GM12892 (cell line): ENCODE data around the gene DPYSL3.

Experiments
- POLR2A ChIP-seq: IDR thresholded peaks from 2 replicates; pipeline ENCODE4 v1.6.1; 2011; ENCODE audit warnings: low read depth, low read length, control low read depth
- POLR2AphosphoS5 ChIP-seq: IDR thresholded peaks from 2 replicates; pipeline ENCODE4 v1.6.1; 2011; ENCODE audit warnings: low read depth, low read length, control low read depth
- TAF1 ChIP-seq: IDR thresholded peaks from 2 replicates; pipeline ENCODE4 v1.6.1; 2011; ENCODE audit warnings: low read depth, mild to moderate bottlenecking, control low read depth, low read length, borderline replicate concordance

- no peak for TF ChIP-seq POLR2A
- no peak for TF ChIP-seq POLR2AphosphoS5
- no peak for TF ChIP-seq TAF1
Measured at GRCh38 chr5:147393874-147394672, 115.8 kb downstream of the DPYSL3 start.
